AG09319 (cell line): ENCODE data around the gene GRN.
A peak's percentile ranks its signal among the peaks of the same experiment; 100 is the strongest.

Experiments
- DNase-seq: peaks from one replicate; pipeline ENCODE4 v3.0.0-alpha.2; 2010; ENCODE audit warnings: low read depth; ENCODE audit errors: extremely low read depth
- CTCF ChIP-seq: IDR thresholded peaks from 2 replicates; pipeline ENCODE4 v1.5.1; 2011; ENCODE audit warnings: low read depth, mild to moderate bottlenecking, inconsistent platforms, low read length, moderate library complexity

GRN gene

GRCh38 chr17:44372036-44372435, 26.9 kb downstream of the GRN start:
- no peak for TF ChIP-seq CTCF
- no peak for DNase-seq

GRCh38 chr17:44374306-44375195, 29.4 kb downstream of the GRN start:
- DNase-seq: no peak
- TF ChIP-seq CTCF: no peak

- no peak for TF ChIP-seq CTCF
- no peak for DNase-seq
Observed at GRCh38 chr17:44375196-44376017, 30.3 kb downstream of the GRN start.

- no peak for DNase-seq
- TF ChIP-seq CTCF: peak; percentile 45
Observed at GRCh38 chr17:44376124-44376523, 31.0 kb downstream of the GRN start.

GRCh38 chr17:44376779-44377178, 31.7 kb downstream of the GRN start:
- no peak for DNase-seq
- no peak for TF ChIP-seq CTCF

- DNase-seq: no peak
- TF ChIP-seq CTCF: no peak
Observed at GRCh38 chr17:44378171-44378705, 33.1 kb downstream of the GRN start.

GRCh38 chr17:44379887-44380286, 34.8 kb downstream of the GRN start:
- DNase-seq: no peak
- no peak for TF ChIP-seq CTCF
